GM19023 (cell line): ENCODE results near the gene IRF4.

ENCODE experiments used
- ATAC-seq: cut with Tn5 transposase; IDR thresholded peaks from one replicate; pipeline ENCODE4 v1.9.1; 2021; ENCODE audit warnings: mild to moderate bottlenecking, moderate library complexity; ENCODE audit not compliant: unreplicated experiment

The IRF4 gene

DNA sequence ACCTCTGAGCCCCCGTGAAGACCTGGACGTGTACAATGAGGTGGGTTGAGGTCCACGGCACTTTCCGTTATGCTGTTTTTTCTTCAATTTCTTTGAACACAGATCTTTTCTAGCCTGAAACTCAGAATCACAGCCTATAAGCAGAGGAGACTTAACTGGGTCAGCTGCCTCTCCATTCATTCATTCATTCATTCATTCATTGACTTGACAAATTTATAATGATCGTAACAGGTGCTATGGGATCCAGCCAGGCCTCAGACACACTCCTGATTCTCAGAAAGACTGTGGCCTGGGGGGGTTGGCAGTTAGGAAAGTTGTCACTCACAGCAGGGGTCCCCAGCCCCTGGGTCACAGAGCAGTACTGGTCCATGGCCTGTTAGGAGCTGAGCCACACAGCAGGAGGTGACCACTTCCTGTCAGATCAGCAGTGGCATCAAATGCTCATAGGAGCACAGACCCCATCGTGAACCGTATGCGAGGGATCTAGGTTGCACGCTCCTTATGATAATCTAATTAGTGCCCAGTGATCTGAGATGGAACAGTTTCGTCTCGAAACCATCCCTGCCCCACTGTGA is 38.6 kb upstream of the IRF4 start:
- ATAC-seq, result no peak

DNA sequence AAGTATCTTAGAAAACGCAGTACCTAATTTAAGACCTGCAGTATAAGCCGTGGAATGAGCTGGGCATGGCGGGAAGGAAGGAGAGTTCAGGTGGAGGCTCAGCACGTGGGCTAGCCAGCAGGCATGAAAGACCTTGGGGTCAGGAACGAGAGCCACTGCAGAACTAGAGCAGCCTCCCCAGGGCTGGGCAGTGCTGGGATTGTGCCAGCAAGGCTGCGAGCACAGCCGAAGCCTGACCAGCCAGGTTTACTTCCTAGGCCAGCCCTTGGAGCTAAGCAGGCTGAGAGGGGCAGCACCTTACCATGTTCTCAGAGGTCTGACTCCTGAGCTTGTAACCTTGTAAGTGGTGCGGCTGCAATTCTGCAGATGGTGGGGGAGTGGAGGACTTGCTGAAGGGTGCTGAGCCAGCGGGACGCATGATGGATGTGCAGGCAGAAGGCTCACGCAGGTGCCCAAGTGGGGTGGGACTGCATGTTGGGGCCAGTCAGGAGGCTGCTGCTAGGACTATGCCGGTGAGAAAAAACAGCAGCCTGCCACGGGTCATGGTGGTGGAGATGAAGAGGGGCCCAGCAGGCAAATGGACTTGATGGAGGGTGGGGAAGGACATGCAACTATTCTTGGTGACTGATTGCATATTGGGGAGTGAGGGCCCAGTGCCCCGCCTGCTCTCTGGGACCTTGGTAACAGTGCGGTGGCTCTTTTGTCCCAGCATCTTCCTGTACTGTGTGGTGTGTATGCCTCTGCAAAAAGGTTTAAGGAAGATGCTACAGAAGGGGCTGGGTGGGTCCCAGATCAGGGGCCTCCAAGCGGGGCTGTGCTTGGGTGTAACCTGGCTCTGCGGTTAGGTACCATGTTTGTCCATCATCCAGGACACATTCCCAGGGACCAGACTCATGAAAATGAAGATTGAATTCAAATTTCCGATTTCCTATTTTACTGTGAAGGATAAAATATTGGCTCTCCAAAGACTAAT is 37.6 kb upstream of the IRF4 start:
- ATAC-seq, result no peak

DNA sequence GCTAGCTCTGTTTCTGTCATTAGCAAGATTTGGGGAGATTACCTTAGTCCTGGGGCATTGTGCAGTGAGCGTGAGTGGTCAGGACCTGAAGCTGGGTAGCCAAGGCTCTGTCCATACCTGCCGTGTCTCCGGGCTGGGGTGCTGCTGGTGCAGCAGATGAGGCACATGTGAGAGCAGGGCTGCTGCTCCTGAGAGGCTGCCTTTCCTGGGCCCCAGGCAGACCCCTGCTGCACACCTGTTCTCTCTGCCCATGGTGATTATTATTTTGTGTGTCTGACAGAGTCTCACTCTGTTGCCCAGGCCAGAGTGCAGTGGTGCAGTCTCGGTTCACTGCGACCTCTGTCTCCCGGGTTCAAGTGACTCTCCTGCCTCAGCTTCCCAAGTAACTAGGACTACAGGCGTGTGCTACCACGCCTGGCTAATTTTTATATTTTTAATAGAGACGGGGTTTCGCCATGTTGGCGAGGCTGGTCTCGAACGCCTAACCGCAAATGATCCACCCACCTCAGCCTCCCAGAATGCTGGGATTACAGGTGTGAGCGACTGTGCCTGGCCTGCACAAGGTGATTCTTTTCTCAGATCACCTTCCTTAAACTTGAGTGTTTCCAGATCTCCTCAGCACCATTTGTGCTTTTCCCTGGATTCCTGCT is 36.8 kb upstream of the IRF4 start:
- no peak for ATAC-seq

DNA sequence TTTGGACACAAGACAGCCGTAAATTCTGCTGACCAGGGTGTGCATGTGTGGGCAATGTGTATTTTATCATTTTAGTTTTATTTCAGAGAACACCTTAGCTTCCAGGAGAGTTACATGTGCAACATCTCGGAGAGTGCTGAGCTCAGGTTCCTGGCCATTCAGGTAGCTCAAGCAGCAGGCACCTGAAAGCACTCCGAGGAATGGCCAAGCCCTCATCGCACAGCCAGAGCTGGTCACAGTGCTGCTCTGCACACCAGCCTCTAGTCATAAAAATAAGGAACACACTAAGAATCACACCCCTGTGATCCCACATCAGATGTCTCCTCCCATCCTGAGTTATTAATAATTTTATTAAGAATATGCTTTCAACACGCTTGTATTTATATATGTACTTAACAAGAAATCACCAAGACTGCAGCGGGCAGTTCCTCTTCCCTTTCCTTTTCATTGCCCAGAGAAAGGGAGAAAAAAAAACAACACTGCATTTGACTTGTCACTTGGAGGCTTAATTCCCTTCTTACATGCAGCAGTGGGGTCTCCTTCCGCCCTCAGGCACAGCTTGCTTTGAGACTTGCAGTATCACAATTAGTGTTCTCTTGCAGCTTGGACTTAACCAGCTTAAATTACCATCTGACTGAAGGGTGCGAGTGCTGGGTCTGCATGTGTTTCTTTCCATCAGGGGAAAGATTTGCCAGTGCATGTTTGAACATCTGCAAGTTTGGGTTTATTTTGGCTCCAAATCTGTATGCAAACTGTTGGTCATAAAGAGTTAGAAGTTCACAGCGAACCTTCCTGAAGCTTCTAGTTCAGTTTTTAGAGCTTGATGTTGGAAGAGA is 36.0 kb upstream of the IRF4 start:
- ATAC-seq, result no peak

DNA sequence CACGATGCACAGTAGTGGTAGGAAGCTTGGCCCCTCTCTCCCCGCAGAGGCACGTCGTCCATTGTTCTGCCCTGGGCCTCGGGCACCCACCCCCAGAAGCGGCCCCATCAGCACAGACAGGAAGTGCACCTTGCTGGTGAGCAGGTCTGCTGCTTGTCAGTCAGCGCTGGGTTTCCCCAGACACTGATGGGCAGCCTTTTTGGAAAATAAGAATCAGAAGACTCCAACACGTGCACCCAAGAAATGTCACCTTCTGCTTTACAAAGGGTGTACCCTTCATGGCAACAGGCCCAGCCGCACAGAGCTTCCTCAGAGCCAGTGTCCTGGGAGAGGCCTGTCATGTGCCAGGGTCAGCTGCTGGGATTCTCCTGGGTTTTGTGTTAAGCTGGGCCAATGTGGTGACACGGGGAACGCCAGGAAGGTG is 34.7 kb upstream of the IRF4 start:
- peak; percentile 42 for ATAC-seq

DNA sequence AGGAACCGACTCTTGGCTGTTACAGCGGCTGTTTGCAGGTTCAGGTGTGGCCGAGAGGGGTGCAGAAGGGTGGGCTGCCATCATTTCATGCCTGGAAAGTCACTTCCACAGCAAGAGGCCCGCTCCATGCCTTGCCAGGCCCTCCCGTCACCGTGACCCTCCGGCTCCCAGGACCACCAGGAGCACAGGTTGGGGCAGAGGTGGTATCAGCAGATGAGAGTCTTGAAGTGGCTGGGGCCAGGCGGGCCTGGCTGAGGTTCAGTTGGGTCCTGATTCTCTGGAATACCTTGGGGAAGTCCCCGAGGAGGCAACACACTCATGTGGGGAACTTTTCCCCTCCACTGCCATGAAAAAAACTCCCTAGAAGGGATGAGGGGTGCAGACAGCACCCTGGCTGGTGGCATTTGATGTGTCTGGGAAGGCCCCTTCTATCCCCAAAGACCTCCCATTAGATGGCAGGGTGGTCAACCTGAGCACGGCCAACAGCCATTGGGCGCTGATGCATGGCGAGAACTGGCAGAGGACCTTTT is 34.2 kb upstream of the IRF4 start:
- no peak for ATAC-seq

DNA sequence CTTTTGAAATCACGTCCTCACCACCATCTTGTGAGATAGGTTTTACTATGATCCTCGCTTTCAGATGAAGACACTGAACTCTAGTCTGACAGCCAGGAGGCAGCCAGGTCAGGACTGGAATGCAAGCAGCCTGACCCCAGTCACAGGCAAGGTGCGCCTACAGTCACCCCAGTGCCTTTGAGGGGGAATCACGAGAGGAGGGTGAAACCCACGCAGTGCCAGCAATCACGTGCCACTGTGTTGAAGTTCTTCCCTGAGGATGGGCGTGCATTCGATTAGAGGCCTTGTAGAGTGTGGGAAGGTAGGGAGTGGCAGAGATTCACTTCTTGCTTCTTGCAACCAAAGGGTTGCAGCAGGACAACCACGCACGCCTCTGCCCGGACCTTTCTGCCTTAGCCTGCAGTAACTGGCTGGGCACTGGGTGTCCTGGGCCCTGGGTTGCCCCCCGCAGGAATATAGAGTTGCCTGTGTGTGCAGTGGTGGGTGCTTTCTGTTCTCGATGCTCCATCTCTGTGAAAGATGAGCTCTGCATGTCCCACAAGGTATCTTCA is 33.7 kb upstream of the IRF4 start:
- ATAC-seq, result no peak

DNA sequence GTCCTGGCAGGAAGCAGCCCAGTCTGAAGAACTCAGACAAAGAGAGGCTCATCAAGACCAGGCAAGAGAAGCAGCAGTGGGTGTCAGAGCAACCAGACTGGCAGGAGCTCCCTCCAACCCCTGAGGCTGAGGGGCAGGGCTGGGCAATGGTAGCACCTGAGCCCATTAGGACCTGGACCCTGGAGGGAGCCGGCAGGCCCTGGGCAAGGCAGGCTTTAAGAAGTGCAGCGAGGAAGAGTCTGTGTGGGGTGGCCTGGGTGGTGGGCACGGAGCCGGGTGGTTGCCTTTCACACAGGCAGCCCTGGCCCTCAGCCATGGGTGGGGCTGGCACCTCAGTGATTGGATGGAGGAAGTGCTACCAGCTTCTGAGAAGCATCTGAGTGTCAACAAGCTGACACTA is 33.1 kb upstream of the IRF4 start:
- ATAC-seq, result no peak

DNA sequence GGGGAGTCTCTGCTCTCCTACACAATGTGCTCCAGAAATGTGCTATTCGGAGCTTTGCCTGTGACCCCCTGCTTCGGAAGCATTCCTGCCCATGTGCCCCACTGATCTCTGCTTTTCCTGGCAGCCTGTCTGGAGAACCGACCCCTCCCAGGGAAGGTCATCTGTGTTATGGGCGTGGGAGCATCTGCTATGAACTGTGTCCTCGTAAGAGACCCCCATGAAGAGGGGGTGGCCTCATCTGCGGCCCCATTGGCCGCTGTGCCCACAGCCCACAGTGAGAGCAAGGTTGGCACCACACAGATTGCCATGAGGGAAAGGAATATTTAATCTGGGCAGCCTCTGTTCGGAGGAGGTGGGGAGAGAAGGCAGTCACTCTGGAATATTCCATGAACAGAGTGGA is 32.7 kb upstream of the IRF4 start:
- no peak for ATAC-seq

DNA sequence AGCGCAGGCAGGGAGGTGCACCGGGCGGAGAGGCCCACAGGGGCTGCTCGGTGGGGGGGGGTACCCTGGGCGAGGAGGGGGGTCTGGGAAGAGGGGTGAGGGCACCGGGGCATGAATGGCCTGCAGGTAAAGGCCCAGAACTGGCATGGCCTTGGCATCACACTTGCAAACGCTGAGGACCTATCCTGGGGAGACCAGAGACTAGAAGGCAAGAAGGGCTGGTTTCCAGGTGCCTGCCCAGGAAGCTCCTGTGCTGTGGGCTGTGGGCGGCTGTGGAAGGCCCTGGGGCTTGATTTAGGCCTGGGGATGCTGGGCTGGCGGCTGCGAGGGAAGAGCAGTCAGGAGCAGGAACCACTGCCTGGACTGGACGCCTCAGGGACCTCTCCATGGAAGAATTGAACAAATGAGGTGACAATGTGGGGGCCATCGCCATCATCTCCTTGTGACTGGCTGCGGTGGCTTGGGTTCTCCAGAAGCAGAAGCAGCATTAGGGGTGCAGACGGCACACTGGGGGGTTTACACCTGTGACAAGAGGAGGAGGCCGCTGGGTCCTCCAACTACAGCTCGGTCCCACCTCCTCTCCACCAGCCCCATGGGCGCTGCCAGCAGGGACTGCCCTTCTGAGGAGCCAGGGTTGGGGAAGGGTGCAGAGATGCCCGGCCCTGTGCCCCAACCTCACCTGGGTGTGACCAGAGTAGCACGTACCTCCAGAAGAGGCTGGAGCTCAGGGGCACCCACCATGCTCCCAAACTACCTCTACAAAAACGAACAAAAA is 32.1 kb upstream of the IRF4 start:
- no peak for ATAC-seq

DNA sequence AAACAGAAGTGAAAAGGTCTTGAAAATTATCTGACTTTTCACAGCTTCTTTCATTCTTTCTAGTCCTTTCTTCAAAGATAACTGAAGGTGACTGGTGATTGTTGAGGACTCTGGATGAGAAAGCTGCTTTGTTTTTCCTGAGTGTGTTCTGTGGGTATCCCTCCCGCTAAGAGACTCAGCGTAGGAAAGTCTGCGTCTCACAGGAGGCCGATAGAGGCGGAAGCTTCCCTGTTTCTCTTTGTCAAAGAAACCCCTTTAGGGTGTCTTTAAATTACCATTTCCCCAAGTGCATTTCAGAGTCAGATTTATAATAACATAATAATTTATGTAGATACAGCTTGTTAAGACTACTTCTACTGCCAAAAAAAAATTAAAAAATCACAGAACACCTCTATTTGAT is 31.2 kb upstream of the IRF4 start:
- ATAC-seq, result no peak

DNA sequence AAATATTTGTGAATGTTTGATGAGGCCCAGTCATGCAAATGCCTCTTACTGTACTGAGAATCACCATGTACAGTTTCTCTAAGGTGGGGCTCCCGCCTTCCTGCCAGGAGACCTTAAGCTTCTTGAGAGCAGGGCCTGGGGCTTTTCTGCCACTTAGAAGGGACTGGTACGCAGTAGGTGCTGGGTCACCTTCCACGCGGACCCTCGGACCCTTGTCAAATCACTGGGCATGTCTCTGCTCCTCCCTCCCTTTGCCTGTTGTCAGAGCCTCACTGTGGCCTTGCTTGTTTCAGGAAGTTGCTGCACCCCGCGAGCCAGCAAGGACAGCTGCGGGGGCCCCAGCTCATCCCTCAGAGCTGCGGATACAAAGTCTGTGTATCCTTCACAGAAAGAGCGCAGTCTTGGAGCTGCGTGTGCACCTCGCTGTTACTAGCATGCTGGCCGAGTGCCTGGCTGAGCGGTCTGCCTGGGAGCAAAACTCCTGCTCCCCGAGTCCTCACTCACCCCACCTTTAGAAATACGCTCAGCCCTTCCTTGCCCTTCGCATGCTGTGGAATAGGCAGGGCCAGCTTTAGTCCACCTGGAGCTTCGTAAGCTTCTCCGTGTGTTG is 30.7 kb upstream of the IRF4 start:
- ATAC-seq, result no peak

DNA sequence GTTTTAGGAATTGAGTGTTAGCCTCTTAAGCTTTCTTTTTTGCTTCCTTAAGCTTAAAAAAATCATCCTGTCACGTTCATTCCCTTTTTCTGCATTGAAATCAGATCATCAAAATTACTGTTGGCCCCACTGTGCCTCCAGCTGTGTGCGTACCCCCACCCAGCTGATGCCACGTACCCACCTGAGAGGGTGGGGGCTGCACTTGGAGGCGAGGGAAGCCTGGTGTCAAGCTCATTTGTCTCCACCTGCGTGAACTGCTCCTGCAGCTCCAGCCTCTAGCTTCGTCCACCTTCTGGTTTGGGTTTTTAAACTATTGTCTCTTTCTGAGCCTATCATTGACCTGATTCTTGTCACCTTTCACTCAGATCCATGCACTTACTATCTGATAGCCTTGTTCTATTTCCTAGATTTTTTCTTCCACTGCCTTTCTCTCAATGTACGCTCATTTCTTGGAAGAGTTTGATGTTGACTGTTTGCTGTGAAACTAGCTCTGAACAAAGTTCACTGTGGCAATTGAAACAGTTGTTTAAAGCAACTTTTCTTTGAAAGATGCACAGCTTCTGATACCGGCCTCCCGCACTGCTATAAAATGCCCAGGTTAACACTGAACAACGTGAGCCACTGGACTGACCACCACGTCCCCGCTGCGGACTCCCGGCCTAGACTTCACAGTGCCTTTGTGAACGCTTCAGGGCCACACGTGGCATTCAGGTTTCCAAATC is 30.0 kb upstream of the IRF4 start:
- ATAC-seq, result no peak

DNA sequence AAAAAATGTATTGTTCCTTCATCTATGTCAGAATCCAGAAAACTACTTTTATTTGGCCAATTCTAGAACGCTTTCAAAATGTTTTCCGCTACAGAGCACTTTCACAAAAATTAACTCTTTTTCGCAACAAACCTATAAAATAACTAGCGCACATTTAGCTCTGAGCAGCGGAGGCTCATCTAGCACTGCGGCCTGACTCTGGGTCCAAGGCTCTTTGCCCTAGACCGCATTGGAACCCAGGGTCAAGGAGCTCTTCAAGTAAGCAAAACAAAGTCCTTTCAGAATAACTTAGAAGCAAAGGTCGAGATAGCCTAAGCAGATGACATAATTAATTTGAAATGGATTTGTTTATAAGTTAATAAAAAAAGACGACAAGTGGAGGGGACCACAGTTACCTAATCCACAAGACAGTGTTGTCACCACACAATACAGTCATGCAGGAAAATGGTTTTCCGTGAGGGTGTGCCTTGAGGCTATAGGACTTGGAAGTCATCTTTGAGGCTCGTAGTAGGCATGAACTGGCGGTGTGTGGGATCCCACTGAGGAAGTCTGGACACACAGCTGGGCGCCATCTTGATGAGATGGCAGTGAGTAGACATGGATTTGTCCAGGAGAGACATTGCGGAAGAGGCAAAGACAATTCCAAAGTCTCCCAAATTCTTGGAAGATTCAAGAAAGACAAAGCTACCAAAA is 29.2 kb upstream of the IRF4 start:
- ATAC-seq, result no peak

DNA sequence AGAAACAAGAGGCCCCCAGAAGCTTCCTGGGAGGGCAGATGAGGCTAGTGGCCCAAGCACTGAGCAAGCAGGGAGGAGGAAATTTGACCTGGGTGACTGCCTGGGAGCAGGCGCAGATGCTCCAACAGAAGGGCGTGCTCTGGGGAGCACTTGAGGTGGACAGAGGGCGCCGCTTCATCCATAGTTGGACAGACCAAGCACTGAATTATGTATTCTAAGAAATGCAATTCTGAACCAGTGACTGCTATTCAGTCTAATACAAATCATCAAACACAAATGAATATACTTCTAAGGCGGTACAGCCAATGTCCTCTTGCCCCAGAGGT is 28.7 kb upstream of the IRF4 start:
- no peak for ATAC-seq

DNA sequence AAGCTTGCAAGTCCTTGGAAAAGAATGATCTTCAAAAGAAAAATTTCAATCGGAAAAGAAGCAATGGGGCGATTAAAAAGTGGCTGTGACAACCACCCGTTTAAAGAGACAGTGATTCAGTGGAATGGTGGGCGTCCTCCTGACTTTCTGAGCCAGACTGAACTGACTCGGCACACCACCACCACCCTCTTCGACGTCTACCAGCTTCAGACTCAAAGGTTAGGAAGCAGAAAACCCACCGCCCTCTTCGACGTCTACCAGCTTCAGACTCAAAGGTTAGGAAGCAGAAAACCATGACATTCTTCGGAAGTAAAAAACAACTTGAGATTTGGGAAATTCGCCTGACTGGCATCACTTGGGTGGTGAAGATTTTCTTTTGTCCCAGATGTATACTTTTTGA is 28.3 kb upstream of the IRF4 start:
- ATAC-seq, result no peak

DNA sequence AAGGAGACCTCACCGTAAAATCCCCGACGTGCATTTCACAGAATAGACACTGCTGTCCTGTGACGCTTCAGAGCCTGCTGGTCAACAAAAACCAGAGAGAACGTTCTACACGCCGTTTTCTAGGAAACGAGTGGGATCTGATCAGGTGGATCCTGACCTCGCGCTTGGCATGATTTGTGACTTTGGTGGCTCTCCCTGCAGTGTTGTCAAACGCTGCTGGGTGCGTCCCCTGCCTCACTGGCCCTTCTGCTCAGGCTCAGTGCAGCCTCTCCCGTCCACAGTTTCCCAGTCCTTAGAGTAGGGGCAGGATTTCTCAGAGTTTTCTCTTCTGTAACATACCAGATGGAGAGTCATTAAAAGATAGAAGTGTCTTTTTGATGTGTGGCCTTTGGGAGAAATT is 27.6 kb upstream of the IRF4 start:
- ATAC-seq, result no peak
